NB4 (cell line): Measurements from ENCODE around the gene CFAP74.
"Not testable (repeated sequence)": the region's sequence is repeated elsewhere in the genome, so short reads cannot be mapped to it uniquely, and the experiment has no call there.

Experiments used
- DNase-seq: peaks from one replicate; pipeline ENCODE4 v3.0.0; 2010; ENCODE audit warnings: low read depth
- H3K4me3 ChIP-seq: one replicate; pipeline ENCODE4 v1.5.1; 2011; ENCODE audit warnings: mild to moderate bottlenecking, low read depth, low read length, moderate library complexity
- CTCF ChIP-seq: IDR thresholded peaks from one replicate; pipeline ENCODE4 v1.5.1; 2012; ENCODE audit warnings: low read depth, low read length
- MAX ChIP-seq: IDR thresholded peaks from 2 replicates; pipeline ENCODE4 v1.6.1; 2011; ENCODE audit warnings: low read depth, low read length
- MYC ChIP-seq: IDR thresholded peaks from 2 replicates; pipeline ENCODE4 v1.6.1; 2011; ENCODE audit warnings: low read depth, low read length
- POLR2A ChIP-seq: IDR thresholded peaks from 2 replicates; pipeline ENCODE4 v1.6.1; 2011; ENCODE audit warnings: mild to moderate bottlenecking; ENCODE audit not compliant: insufficient read length; ENCODE audit errors: extremely low read depth

Gene CFAP74

GRCh38 chr1:1892079-1892762 lies 111.4 kb downstream of the CFAP74 start:
- peak overlapping the region; percentile 55 for H3K4me3 ChIP-seq
- DNase-seq, result no peak
- no peak for TF ChIP-seq CTCF
- TF ChIP-seq MAX, result no peak
- TF ChIP-seq POLR2A, result no peak
- no peak for TF ChIP-seq MYC

- peak; percentile 81 for DNase-seq
- TF ChIP-seq POLR2A, result peak; percentile 27
- no peak for TF ChIP-seq MYC
- H3K4me3 ChIP-seq, result peak overlapping the region; percentile 55
Measured at GRCh38 chr1:1891349-1892078, 112.1 kb downstream of the CFAP74 start.

GRCh38 chr1:1890506-1891348 lies 112.9 kb downstream of the CFAP74 start, which contains the start of gene GNB1:
Gene GNB1 (minus strand): TSS chr1:1891087. CDS start chr1:1825453, 65,634 bp downstream.
- DNase-seq, result peak; percentile 90
- peak within 1 kb of the TSS; percentile 70 for H3K4me3 ChIP-seq
- TF ChIP-seq MYC (peak; percentile 75), CTCF (no peak), MAX (peak; percentile 75), POLR2A (peak; percentile 55)

GRCh38 chr1:1889847-1890505 lies 113.6 kb downstream of the CFAP74 start:
- no peak for TF ChIP-seq MAX
- TF ChIP-seq CTCF, result no peak
- no peak for TF ChIP-seq POLR2A
- no peak for TF ChIP-seq MYC
- DNase-seq, result peak; percentile 77
- peak overlapping the region; percentile 70 for H3K4me3 ChIP-seq

- H3K4me3 ChIP-seq, result peak overlapping the region; percentile 70
- DNase-seq, result no peak
Measured at GRCh38 chr1:1889090-1889750, 114.4 kb downstream of the CFAP74 start.

GRCh38 chr1:1883890-1884289 lies 119.7 kb downstream of the CFAP74 start:
- not testable (repeated sequence) for DNase-seq, H3K4me3 ChIP-seq

More at GRCh38 chr1:1889090-1889750, 114.4 kb downstream of the CFAP74 start:
- TF ChIP-seq MYC (no peak), POLR2A (no peak), CTCF (no peak), MAX (no peak)
